GM12801 (cell line): Measurements from ENCODE around the gene EVC2.

Experiments
- TF ChIP-seq, protein P1 (sequence below): IDR thresholded peaks from one replicate; pipeline ENCODE4 v1.5.1; 2011; ENCODE audit warnings: control low read depth; ENCODE audit not compliant: insufficient read length; ENCODE audit errors: extremely low read depth

Gene EVC2

DNA sequence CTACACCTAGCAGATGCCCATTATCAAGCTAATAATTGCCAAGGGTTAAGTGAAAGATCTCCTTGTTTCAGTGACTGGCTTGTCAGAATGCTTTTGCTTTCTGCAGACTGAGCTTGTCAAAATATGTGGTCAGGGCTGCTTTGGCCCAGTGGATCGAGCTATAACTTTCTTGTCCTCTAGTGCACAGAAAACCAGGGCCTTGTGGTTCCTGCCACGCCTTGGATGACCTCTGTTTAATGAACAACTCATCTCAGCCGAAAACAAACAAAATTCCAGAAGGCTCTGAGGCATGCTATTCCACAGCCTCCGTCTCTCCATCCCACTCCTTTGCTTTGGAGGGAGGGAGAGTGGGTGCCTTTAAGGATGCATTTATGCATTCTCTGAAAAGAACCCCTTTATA is 14.0 kb upstream of the EVC2 start:
- TF ChIP-seq, protein P1, sequence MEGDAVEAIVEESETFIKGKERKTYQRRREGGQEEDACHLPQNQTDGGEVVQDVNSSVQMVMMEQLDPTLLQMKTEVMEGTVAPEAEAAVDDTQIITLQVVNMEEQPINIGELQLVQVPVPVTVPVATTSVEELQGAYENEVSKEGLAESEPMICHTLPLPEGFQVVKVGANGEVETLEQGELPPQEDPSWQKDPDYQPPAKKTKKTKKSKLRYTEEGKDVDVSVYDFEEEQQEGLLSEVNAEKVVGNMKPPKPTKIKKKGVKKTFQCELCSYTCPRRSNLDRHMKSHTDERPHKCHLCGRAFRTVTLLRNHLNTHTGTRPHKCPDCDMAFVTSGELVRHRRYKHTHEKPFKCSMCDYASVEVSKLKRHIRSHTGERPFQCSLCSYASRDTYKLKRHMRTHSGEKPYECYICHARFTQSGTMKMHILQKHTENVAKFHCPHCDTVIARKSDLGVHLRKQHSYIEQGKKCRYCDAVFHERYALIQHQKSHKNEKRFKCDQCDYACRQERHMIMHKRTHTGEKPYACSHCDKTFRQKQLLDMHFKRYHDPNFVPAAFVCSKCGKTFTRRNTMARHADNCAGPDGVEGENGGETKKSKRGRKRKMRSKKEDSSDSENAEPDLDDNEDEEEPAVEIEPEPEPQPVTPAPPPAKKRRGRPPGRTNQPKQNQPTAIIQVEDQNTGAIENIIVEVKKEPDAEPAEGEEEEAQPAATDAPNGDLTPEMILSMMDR, result no peak

DNA sequence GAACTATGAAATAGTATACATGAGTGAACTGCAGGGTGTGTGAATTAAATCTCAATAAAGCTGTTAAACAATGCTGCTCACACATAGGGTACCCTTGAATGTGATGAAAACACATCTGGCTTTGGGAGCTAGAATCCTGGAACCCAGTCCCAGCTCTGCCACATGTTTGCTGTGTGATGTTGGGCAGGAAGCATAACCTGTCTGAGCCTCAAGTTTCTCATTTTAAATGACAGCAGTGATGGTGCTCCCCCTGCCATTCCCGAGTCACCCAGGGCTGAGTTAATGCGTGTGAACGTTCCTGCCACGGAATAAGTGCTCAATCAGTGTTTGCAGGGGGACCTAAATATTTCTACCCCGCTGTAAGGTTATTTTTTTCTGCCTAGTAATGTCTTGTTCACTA is 13.6 kb upstream of the EVC2 start:
- TF ChIP-seq, protein P1, result no peak

DNA sequence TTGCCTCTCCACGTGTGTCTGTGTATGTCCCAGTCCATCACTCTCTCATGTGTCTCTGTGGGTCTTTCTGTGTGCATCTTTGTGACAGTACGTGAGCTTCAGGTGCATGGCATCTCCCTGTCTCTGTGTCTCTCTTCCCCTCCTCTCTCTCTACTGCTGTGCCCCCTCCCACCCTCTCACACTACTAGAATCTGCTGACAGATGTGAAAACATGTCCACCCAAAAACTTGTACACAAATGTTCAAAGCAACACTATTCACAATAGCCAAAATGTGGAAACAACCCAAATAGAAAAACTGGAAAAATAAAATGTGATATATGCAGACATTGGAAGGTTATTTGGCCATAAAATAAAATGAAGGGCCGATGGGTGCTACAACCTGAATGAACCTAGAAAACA is 12.6 kb upstream of the EVC2 start:
- TF ChIP-seq, protein P1, result no peak

DNA sequence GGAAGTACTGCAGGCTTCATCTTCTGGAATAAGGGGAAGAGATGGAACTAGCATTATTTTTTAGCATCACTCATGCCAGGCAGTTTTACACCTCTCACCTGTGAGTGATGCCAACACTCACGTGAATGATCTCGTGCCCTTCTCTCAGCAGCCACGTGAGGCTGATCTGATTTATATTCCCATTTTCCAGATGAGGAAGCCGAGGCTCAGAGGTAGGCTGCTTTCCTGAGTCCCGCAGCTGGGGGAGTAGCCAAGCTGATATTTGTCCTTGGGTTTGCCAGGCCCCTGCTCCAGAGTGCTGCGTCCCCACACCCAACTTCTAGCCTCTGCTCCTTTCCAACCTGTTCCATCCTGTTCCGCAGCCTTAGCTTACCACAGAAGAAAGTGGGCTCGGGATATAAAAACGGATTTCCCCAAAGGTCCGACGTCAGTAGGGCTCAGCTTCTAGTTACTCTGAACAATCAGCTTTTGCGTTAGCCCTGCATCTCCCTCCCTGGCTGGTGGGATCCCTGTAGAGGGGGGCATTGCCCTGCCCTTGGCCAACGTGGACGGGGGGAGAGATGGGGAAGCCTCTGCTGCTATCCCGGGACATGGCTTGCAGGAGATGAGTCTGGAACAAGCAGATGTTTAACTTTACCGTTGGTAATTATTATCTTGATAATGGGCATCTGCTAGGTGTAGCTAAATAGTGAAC is 11.9 kb upstream of the EVC2 start:
- TF ChIP-seq, protein P1, result no peak

DNA sequence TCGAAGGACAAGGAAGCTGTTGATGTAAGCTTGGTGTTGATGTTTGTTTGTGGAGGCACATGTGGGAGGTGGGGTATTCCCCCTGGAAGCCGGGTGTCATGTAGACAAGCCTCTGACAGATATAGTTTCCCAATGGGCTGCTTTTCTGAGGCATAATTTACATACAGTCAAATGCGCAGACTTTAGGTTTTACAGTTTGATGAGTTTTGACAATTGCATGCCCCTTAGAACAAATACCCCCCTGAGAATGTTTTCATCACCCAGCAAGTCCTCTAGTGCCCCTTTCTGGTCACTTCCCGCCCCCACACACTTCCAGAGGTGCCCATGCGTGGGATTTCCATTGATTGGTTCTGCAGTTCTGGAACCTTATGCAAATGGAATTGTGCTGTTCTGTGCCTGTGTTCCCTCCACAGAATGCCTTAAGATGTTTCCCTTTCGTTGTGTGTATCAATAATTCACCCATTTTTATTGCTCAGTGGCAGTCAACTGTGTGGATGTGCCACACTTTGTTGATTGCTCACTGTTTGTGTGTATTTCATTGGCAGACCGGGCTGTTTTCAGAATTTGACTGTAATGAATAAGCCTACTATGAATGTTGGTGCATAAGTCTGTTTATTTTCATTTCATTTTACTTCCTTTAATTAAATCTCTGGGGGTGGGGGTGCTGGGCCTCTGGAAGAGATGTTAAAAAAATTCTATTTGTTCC is 11.1 kb upstream of the EVC2 start:
- TF ChIP-seq, protein P1, result no peak

DNA sequence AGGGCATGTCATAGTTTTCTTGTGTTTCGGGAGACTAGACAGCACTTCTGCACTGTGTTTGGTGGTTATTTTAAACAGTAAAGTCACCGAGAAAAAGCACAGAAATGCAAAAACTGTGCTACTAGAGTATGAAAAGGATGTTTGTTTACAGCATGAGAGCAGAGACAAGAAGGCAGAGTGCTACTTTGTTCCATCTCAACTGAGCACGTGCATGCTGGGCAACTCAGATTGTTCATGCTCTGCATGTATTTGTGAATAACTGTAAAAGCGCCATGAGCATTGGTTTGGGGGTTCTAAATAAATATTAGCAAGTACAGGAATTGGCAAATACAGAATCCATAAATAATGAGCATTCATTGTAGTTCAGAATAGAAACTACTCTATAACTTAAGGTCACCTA is 10.1 kb upstream of the EVC2 start:
- TF ChIP-seq, protein P1, result no peak

DNA sequence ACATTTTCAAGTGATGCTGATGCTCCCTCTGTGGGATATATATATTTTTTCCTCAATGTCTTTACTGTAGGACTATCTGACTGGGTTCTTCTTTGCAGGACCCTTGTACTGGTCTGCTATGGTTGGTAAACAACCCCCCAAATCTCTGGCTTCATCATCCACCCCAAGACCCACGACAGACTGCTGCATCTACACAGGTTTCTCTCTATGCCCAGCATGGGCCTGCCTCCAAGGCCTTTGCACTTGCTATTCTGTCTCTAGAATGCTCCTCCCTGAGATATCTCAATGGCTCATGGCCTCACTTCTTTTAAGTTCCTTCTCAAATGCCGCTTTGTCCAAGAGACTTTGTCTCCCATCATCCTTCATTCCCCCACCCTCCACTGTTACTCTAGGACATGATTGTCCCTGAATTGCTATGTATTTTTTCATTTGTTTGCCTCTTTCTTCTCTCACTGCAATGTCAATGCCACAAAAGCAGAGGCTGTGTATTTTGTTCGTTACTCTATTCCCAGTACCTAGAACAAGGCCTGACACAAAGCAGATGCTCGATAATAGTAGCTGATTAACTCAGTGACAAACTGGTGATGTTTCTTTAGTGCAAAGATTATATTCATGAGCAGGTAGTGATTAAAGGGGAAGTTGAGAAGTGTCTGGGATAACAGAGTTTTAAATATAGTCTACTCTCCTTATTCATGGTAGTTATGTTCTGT is 9.2 kb upstream of the EVC2 start:
- TF ChIP-seq, protein P1, result no peak
